ENCODE results near the gene POT1.

DNA sequence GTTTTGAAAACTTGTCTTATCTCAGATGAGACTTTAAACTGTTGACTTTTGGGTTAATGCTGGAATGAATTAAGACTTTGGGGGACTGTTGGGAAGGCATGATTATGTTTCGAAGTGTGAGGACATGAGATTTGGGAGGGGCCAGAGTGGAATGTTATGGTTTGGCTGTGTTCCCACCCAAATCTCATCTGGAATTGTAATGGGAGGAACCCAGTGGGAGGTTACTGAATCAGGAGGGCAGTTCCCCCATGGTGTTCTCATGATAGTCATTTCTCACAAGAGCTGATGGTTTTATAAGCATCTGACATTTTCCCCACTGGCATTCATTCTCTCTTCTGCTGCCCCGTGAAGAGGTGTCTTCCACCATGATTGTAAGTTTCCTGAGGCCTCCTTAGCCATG lies 13.8 kb upstream of the POT1 start:
- TF ChIP-seq, protein P1, sequence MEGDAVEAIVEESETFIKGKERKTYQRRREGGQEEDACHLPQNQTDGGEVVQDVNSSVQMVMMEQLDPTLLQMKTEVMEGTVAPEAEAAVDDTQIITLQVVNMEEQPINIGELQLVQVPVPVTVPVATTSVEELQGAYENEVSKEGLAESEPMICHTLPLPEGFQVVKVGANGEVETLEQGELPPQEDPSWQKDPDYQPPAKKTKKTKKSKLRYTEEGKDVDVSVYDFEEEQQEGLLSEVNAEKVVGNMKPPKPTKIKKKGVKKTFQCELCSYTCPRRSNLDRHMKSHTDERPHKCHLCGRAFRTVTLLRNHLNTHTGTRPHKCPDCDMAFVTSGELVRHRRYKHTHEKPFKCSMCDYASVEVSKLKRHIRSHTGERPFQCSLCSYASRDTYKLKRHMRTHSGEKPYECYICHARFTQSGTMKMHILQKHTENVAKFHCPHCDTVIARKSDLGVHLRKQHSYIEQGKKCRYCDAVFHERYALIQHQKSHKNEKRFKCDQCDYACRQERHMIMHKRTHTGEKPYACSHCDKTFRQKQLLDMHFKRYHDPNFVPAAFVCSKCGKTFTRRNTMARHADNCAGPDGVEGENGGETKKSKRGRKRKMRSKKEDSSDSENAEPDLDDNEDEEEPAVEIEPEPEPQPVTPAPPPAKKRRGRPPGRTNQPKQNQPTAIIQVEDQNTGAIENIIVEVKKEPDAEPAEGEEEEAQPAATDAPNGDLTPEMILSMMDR (conservative IDR thresholded peaks at IDR 0.05; ENCODE audit: low read depth, low read length): no peak
- no peak for TF ChIP-seq EZH2 (IDR thresholded peaks at IDR 0.05; ENCODE audit: borderline replicate concordance, low read depth, low read length, poor library complexity, severe bottlenecking)
